Liver (tissue), 3 donors: ENCODE measurements around the gene FETUB.

Source experiments
- EGR1 ChIP-seq, 2 donors: IDR thresholded peaks; 2 replicates each; pipeline ENCODE4 v1.6.1; 2016 to 2018; ENCODE audit warnings: antibody characterized with exemption in 2 of 2, low read depth in 2 of 2
- HNF4A ChIP-seq, 2 donors: conservative IDR thresholded peaks; 2 replicates each; pipeline ENCODE4 v1.6.1; 2016; ENCODE audit warnings: antibody characterized with exemption in 2 of 2, mild to moderate bottlenecking in 2 of 2
- HNF4G ChIP-seq: IDR thresholded peaks from 2 replicates; pipeline ENCODE4 v1.6.1; 2016; ENCODE audit warnings: antibody characterized with exemption
- JUND ChIP-seq, 2 donors: IDR thresholded peaks; 2 replicates each; pipeline ENCODE4 v1.6.1; 2016; ENCODE audit warnings: antibody characterized with exemption in 2 of 2
- RAD21 ChIP-seq, 2 donors: IDR thresholded peaks; 2 replicates each; pipeline ENCODE4 v1.6.1; 2016; ENCODE audit warnings: antibody characterized with exemption in 2 of 2, mild to moderate bottlenecking in 2 of 2
- RXRA ChIP-seq, 2 donors: IDR thresholded peaks; 2 replicates each; pipeline ENCODE4 v1.6.1; 2017 to 2018; ENCODE audit warnings: antibody characterized with exemption in 2 of 2, mild to moderate bottlenecking in 1 of 2
- TAF1 ChIP-seq: conservative IDR thresholded peaks from 2 replicates; pipeline ENCODE4 v1.6.1; 2016; ENCODE audit warnings: antibody characterized with exemption, mild to moderate bottlenecking
- YY1 ChIP-seq: IDR thresholded peaks from 2 replicates; pipeline ENCODE4 v1.6.1; 2016; ENCODE audit warnings: antibody characterized with exemption, mild to moderate bottlenecking
- TF ChIP-seq, protein P1 (sequence below): fragments of 150-350 bp; IDR thresholded peaks from 2 replicates; pipeline ENCODE4 v1.5.1; 2017; ENCODE audit warnings: improper control_type of control experiment, low read depth, low read length; ENCODE audit not compliant: missing input control
- TF ChIP-seq, protein P2 (sequence below): IDR thresholded peaks from 2 replicates; pipeline ENCODE4 v1.6.1; 2016; ENCODE audit warnings: antibody characterized with exemption
- TF ChIP-seq, protein P3 (sequence below): IDR thresholded peaks from 2 replicates; pipeline ENCODE4 v1.6.1; 2016; ENCODE audit warnings: antibody characterized with exemption, mild to moderate bottlenecking
- donor health status: healthy.
- donor health status: healthy.

DNA sequence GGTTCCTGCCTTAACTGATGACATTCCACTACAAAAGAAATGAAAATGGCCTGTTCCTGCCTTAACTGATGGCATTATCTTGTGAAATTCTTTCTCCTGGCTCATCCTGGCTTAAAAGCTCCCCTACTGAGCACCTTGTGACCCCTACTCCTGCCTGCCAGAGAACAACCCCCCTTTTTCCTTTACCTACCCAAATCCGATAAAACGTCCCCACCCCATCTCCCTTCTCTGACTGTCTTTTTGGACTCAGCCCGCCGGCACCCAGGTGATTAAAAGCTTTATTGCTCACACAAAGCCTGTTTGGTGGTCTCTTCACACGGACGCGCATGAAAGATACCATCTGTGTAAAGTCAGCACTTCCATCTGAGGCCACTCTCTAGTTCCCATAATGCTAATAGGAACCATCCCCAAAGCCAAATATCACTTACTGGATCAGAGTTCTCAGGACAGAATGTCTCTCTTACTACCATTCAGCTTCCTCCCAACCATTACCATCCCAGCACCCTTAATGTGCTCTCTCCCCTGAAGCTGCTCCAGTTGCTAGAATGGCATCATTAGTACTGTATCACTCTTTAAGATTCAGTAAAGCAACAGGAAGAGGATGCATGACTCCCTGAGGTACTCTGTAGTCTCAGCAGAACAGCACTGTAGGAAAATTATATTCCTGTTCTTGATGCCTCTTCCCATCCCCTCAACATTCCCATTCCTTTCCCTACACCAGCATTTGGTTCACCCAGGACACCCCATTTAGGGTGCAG lies 23.3 kb downstream of the FETUB start:
- TF ChIP-seq, protein P1, sequence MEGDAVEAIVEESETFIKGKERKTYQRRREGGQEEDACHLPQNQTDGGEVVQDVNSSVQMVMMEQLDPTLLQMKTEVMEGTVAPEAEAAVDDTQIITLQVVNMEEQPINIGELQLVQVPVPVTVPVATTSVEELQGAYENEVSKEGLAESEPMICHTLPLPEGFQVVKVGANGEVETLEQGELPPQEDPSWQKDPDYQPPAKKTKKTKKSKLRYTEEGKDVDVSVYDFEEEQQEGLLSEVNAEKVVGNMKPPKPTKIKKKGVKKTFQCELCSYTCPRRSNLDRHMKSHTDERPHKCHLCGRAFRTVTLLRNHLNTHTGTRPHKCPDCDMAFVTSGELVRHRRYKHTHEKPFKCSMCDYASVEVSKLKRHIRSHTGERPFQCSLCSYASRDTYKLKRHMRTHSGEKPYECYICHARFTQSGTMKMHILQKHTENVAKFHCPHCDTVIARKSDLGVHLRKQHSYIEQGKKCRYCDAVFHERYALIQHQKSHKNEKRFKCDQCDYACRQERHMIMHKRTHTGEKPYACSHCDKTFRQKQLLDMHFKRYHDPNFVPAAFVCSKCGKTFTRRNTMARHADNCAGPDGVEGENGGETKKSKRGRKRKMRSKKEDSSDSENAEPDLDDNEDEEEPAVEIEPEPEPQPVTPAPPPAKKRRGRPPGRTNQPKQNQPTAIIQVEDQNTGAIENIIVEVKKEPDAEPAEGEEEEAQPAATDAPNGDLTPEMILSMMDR = no peak
- TF ChIP-seq EGR1 (IDR thresholded peaks at IDR 0.05; ENCODE audit: low read depth in 2 of 2) = no peak
- TF ChIP-seq, protein P2, sequence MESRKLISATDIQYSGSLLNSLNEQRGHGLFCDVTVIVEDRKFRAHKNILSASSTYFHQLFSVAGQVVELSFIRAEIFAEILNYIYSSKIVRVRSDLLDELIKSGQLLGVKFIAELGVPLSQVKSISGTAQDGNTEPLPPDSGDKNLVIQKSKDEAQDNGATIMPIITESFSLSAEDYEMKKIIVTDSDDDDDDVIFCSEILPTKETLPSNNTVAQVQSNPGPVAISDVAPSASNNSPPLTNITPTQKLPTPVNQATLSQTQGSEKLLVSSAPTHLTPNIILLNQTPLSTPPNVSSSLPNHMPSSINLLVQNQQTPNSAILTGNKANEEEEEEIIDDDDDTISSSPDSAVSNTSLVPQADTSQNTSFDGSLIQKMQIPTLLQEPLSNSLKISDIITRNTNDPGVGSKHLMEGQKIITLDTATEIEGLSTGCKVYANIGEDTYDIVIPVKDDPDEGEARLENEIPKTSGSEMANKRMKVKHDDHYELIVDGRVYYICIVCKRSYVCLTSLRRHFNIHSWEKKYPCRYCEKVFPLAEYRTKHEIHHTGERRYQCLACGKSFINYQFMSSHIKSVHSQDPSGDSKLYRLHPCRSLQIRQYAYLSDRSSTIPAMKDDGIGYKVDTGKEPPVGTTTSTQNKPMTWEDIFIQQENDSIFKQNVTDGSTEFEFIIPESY = no peak
- TF ChIP-seq YY1 = no peak
- no peak for TF ChIP-seq JUND (IDR thresholded peaks at IDR 0.05)
- TF ChIP-seq, protein P3, sequence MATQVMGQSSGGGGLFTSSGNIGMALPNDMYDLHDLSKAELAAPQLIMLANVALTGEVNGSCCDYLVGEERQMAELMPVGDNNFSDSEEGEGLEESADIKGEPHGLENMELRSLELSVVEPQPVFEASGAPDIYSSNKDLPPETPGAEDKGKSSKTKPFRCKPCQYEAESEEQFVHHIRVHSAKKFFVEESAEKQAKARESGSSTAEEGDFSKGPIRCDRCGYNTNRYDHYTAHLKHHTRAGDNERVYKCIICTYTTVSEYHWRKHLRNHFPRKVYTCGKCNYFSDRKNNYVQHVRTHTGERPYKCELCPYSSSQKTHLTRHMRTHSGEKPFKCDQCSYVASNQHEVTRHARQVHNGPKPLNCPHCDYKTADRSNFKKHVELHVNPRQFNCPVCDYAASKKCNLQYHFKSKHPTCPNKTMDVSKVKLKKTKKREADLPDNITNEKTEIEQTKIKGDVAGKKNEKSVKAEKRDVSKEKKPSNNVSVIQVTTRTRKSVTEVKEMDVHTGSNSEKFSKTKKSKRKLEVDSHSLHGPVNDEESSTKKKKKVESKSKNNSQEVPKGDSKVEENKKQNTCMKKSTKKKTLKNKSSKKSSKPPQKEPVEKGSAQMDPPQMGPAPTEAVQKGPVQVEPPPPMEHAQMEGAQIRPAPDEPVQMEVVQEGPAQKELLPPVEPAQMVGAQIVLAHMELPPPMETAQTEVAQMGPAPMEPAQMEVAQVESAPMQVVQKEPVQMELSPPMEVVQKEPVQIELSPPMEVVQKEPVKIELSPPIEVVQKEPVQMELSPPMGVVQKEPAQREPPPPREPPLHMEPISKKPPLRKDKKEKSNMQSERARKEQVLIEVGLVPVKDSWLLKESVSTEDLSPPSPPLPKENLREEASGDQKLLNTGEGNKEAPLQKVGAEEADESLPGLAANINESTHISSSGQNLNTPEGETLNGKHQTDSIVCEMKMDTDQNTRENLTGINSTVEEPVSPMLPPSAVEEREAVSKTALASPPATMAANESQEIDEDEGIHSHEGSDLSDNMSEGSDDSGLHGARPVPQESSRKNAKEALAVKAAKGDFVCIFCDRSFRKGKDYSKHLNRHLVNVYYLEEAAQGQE = no peak
- TF ChIP-seq HNF4A (conservative IDR thresholded peaks at IDR 0.05) = no peak
- TF ChIP-seq RAD21 (IDR thresholded peaks at IDR 0.05) = no peak
- TF ChIP-seq HNF4G = no peak
- no peak for TF ChIP-seq RXRA (IDR thresholded peaks at IDR 0.05)
- no peak for TF ChIP-seq TAF1
